ENCODE measurements around the gene PCP2.

- TF ChIP-seq CTCF (IDR thresholded peaks at IDR 0.05) (no peak), POLR2A (IDR thresholded peaks at IDR 0.05) (no peak), EP300 (IDR thresholded peaks at IDR 0.05) (no peak)
Observed at GRCh38 chr19:7661744-7662538, 28.4 kb upstream of the PCP2 start.
